ENCODE results near the gene NCCRP1.

Gene NCCRP1

DNA sequence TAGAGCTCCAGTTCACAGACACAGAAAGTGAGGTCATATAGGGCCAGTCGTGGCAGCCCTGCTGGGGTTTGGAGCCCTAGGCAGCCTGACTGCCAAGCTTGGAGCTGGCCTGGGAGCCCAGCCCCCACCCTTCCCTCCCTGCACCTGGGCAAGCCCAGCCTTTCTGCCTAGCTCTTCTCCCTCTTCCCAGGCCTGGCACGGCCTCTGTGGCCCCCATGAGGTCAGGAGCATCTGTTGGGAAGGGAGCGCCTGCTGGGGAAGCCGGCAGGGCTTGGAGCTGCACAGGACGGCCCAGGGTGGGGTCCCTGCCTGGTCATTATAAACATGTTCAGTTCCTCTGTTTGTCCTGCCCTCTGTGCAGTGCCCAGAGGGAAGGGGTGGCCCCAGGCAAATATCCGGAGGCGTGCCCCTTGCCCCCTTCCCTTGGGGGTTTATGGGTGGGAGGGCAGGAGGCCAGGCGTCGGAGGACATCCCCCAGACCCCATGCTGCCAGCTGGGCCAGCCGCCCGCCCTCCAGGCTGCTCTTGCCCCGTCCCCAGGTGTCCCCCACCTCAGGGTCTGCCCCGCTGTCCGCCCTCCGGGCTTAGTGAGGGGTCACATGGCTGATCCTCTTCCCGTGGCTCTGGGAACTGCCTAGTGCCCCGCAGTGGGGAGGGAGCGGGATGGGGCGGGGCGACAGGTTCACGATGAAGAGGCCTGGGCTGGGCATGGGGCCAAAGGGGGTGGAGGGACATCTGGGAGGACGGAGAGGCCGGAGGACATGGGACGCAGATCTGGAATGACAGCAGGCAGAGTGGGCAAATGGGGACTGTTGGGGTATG, 30.0 kb upstream of the NCCRP1 start:
- no peak for DNase-seq

GRCh38 chr19:39167461-39168257, 29.1 kb upstream of the NCCRP1 start:
- DNase-seq = no peak

GRCh38 chr19:39168258-39169142, 28.3 kb upstream of the NCCRP1 start:
- no peak for DNase-seq

GRCh38 chr19:39169143-39169810, 27.5 kb upstream of the NCCRP1 start:
- no peak for DNase-seq

GRCh38 chr19:39170386-39171231, 26.2 kb upstream of the NCCRP1 start:
- DNase-seq = no peak

DNA sequence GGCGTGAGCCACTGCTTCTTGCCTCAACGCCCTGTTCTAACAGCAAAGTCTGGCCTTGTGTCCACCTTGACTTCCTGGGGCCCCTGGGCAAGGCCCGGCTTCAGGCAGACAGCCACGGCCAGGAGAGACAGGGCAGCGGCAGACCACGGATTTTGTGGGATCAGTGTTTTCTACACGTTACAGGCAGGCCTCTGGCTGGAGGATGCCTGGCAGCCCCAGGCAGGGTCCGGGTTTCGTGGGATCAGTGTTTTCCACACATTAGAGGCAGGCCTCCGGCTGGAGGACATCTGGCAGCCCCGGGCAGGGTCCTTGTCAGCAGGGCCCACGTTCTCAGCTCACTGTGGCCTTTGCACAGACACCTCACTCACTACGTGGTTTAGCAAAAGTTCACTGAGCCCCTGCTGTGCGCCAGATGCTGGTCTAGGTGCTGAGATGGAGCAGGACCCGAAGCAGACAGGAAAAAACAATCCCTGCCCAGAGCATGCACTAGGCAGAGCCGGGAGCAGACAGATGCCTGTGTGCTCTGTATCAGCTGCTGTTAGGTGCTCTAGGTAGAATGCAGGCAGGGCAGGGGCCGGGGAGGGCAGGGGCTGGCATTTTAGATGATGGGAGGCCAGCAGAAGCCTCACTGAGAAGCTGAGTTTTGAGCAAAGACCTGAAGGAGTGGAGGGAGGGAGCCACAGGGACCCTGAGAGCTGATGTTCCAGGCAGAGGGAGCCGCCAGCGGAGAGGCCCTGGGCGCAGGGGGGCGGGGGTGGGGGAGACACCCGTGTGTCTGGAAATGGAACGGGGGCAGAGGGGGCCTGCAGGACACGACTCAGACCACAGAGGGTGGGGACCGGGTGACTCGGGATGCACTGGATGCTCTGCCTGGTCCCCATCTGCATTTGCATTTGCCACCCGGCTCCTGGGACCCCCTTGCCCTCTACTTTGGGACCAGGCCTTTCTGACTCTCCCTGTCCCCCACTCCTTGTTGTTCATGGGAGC, 25.0 kb upstream of the NCCRP1 start:
- no peak for DNase-seq

GRCh38 chr19:39172700-39173501, 23.9 kb upstream of the NCCRP1 start:
- DNase-seq = no peak

DNA sequence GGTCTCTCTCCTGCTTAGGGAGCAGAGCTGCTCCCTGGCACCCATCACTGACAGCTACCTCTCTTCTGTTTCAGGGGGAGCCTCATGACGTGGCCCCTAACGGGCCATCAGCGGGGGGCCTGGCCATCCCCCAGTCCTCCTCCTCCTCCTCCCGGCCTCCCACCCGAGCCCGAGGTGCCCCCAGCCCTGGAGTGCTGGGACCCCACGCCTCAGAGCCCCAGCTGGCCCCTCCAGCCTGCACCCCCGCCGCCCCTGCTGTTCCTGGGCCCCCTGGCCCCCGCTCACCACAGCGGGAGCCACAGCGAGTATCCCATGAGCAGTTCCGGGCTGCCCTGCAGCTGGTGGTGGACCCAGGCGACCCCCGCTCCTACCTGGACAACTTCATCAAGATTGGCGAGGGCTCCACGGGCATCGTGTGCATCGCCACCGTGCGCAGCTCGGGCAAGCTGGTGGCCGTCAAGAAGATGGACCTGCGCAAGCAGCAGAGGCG, 23.2 kb upstream of the NCCRP1 start:
- DNase-seq = no peak

DNA sequence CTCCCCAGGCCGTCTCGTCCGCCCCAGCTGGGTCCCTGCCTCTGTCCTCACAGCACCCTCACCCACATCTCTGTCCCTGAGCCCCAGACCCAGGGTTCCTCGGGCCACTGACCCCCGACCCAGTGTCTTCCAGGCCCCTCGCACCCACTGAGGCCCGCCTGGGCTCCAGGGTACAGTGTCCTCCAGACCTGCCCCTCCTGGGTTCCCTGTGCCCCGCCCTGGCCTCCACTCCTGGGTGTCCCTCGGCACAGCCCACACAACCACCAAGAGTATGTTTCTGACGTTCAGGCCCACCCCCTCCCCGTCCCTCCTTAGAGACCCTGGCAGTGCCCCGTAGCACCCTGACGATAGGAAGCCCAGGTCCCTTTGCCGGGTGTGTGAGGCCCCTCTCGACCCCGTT, 22.6 kb upstream of the NCCRP1 start:
- no peak for DNase-seq

DNA sequence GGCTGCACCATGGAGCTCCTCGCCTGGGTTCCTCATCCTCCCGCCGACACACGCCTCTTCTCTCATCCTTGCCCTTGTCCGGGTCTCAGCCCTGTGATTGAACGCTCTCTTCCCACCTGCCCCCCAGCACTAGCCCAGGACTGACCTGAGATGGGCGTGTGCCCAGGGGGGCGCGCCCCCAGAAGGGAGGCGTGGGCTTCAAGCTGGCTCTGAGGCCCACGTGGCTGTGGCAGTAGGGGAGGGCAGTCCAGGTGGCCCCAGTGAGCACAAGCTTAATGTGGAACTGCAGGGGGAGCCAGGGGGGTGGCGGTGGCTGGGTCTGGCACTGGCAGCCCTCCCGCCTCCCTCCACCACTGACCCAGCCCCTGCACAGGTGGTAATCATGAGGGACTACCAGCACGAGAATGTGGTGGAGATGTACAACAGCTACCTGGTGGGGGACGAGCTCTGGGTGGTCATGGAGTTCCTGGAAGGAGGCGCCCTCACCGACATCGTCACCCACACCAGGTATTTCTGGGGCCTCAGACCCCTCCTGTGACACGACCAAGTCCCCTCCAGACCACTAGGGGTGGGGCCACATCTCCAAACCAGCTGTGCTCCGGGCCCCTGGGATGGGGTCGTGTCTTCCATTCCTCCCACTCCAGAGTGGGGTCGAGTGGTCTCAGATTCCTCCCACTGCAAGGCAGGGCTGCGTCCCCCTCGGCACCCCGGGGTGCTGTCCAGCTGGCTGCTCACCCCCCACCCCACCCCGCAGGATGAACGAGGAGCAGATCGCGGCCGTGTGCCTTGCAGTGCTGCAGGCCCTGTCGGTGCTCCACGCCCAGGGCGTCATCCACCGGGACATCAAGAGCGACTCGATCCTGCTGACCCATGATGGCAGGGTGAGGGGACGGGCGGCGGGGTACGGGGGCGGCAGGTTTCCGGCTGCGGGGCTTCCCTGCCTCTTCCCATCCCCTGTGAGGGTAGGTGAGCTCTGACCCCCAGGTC, 21.9 kb upstream of the NCCRP1 start:
- DNase-seq = no peak

- no peak for DNase-seq
Measured at GRCh38 chr19:39175564-39175963, 21.2 kb upstream of the NCCRP1 start.

- DNase-seq = no peak
Measured at GRCh38 chr19:39177110-39177699, 19.6 kb upstream of the NCCRP1 start.

DNA sequence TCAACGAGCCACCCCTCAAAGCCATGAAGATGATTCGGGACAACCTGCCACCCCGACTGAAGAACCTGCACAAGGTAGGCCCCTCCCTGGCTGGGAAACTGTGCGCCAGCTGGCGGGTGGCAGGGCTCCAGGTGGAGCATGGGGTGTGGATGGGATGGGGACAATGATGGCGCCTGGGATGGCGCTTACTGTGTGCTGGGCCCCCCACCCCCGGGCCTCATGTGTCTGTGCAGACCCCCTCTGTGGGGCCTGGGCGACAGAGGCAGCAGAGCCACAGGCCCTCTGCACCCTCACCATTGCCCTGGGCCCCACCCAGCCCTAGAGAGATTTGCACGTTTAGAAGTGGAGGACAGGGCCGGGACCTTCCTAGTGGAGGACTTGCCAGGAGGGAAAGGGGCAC, 19.0 kb upstream of the NCCRP1 start:
- no peak for DNase-seq

DNA sequence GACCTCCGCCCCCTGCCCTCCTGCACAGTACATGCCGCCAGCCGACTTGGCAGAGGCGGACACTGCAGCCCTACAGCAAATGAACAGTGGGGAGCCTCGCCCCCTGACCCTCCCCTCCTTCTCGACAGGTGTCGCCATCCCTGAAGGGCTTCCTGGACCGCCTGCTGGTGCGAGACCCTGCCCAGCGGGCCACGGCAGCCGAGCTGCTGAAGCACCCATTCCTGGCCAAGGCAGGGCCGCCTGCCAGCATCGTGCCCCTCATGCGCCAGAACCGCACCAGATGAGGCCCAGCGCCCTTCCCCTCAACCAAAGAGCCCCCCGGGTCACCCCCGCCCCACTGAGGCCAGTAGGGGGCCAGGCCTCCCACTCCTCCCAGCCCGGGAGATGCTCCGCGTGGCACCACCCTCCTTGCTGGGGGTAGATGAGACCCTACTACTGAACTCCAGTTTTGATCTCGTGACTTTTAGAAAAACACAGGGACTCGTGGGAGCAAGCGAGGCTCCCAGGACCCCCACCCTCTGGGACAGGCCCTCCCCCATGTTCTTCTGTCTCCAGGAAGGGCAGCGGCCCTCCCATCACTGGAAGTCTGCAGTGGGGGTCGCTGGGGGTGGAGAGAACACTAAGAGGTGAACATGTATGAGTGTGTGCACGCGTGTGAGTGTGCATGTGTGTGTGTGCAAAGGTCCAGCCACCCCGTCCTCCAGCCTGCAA, 18.3 kb upstream of the NCCRP1 start:
- no peak for DNase-seq

GRCh38 chr19:39179754-39180153, 17.0 kb upstream of the NCCRP1 start:
- no peak for DNase-seq

- DNase-seq = no peak
Measured at GRCh38 chr19:39180749-39181148, 16.0 kb upstream of the NCCRP1 start.

Data from activated naive CD4-positive, alpha-beta T cell (primary cell).